HG02588 (cell line): Measurements from ENCODE around the gene UBAC2.
"Not testable (repeated sequence)": the region's sequence is repeated elsewhere in the genome, so short reads cannot be mapped to it uniquely, and the experiment has no call there.

Source experiments
- ATAC-seq: cut with Tn5 transposase; IDR thresholded peaks from one replicate; pipeline ENCODE4 v1.9.1; 2021; ENCODE audit warnings: mild to moderate bottlenecking, moderate library complexity; ENCODE audit not compliant: unreplicated experiment

UBAC2 gene

GRCh38 chr13:99405966-99406365, 205.3 kb downstream of the UBAC2 start:
- ATAC-seq: no peak

GRCh38 chr13:99406799-99407201, 206.1 kb downstream of the UBAC2 start:
- no peak for ATAC-seq

- no peak for ATAC-seq
These were observed 207.4 kb downstream of the UBAC2 start for GRCh38 chr13:99407906-99408702.

DNA sequence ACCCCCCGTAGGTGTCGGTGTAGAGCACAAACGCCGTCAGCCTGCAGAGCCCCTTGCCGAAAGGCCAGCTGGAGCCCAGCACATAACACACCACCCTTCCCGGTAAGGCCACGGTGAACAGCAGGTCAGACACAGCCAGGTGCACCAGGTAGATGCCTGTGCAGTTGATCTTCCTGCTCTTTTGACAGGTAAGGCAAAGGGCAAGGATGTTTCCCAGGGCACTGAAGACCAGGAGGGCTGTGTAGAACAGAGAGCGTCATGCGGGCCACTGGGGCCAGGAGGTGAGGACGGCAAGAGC, 208.0 kb downstream of the UBAC2 start:
- ATAC-seq: no peak

DNA sequence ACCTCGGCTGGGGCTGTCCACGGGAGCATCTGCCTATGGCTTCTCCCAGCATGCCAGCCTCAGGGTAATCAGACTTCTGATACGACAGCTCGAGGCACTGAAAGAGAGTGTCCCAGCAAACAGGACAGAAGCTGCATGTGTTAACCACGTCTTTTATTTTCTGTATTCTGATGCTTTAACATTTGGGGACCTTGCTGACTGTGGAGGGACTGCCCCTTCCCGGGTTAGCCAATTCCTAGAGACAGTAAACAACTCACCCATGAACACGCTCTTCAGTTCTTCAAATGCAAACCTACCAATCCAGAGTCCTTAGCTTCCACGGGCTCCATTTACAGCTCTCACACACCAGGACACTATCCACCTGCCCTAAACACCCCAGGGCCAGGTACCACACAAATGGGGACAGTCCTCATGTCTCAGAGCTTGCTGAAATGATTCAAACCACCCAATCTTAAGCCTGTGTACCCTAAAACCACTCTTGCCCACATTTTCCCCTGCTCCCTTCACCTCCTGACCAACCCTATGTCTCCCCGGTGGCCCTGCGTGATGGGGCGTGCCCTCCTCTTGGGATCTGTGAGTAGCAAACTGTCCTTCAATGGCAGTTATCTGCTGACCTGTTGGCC, 208.9 kb downstream of the UBAC2 start:
- not testable (repeated sequence) for ATAC-seq

DNA sequence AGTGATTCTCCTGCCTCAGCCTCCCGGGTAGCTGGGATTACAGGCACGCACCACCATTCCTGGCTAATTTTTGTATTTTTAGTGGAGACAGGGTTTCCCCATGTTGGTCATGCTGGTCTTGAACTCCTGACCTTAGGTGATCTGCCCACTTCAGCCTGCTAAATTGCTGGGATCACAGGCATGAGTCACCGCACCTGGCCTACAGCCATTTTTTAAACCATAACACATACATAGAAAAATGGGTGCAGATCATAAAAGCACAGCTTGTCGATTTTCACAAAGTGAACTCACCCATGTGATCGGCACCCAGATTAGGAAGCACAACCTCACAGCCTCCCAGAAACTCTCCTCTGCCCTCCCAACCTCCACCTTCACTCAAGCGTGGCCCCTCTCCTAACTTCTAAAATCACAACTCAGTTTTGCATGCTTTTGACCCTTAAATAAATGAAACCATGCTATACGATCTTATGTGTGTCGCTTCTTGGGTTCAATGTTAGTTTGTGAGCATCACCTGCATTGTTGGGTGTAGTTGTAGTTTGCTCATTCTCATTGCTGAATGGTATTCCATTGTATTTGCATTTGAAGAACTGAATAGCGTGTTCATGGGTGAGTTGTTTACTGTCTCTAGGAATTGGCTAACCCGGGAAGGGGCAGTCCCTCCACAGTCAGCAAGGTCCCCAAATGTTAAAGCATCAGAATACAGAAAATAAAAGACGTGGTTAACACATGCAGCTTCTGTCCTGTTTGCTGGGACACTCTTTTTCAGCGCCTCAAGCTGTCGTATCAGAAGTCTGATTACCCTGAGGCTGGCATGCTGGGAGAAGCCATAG, 210.2 kb downstream of the UBAC2 start:
- ATAC-seq: not testable (repeated sequence)

DNA sequence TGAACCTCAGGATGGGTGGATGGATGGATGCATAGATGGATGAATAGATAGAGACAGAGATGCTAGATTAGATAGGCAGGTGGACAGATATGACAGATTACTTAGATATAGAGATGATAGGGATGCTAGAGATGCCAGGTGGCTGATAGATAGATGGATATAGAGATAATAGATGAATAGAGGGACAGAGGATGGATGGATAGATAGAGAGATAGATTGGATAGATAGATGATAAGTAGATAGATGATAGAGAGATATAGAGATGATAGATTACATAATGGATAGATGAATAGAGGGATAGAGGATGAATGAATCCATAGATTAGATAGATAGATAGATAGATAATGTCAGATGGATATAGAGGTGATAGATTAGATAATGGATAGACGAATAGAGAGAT, 212.2 kb downstream of the UBAC2 start:
- ATAC-seq: no peak

- ATAC-seq: no peak
These were observed 213.7 kb downstream of the UBAC2 start for GRCh38 chr13:99414048-99414995.

DNA sequence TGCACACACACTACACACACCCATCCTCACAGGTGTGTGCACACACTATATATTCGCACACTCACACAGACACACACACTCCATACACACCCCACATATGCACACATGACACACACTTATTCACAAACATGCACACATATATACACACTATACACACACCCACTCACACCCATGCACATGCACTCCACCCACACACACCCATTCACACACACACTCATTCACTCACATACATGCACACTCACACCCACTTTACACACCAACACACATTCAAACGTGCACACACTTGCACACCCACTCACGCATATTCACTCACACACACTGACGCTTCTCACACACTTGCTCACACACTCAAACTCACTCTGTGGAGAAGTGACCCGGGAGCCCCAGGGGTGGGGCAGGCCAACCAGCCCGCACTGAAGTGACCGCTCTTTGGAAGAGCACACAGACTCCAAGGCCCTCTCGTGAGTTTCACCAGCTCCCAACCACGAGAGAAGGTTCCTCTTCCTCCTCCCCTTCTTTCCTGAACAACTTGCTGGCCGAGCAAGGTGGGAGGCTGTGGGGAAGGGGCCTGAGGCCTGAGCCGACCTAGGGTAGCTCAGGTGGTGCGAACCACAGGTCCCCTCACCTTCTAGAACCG, 214.5 kb downstream of the UBAC2 start:
- ATAC-seq: no peak

DNA sequence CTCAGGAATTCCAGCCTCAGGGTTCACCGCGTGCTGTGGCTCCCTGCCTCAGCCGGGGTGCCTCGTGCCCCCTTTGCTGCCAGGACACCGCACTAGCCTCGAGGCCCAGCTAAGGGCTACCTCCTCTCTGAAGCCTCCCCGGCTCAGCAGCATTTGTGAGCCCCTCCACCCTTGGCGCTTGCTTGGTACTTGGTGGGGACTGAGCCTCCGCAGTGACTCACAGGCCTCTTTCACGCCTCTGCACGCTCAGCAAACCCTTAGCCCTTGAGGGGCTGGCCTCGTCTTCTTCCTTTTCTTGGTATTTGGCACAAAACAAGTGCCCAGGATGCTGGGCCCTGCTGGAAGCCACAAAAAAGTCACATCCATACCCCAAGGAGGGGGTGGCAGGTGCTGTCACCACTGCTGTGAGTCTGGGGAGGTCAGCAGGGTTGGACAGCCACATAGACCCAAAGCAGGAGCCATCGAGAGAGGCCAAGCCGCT, 215.2 kb downstream of the UBAC2 start:
- ATAC-seq: no peak

- ATAC-seq: no peak
These were observed 215.9 kb downstream of the UBAC2 start for GRCh38 chr13:99416411-99417121.

GRCh38 chr13:99417201-99418102, 216.8 kb downstream of the UBAC2 start:
- ATAC-seq: no peak

GRCh38 chr13:99418103-99418842, 217.6 kb downstream of the UBAC2 start:
- no peak for ATAC-seq

DNA sequence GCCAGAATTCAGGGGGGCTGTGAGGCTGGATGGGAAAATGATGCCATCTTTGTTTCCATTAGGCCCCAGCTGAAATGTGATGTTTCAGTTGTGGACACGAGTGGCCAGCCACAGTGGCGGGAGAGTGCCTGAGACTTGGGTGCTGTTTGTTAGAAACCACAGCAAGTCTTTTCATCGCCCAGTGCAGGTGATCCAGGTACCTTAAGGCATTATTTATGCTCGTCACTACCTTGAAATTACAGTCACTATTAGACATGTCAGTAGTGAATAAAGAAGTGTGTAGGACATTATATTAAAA, 218.1 kb downstream of the UBAC2 start:
- no peak for ATAC-seq

DNA sequence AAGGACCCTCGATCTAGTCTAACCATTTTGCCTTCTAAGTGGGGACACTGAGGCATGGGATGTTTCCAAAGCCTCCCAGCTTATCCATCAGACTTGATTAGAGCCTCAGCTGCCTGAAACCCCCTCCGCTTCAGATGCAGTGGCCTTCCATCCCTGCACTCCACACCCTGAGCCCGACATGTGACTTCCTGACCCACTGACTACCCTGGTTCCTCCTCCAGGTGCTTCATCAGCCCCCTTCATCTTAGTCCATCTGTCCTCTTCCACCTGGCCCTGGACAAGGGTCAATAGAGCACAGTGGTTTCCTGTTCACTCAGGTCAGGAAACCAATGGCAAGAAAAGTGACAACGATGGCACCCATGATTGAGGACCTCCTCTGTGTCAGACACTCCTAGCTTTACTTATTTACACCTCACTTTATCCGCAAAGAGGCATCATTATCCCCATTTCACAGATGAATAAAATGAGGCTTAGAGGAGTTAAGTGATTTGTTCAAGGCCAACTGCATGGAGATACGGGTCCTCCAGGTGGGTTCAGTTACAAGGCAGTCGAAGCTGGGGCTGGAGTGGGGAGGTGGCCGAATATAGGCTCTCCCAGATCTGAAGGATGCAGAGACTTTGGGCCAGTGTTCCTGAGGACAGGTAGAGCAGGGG, 219.1 kb downstream of the UBAC2 start:
- ATAC-seq: no peak

DNA sequence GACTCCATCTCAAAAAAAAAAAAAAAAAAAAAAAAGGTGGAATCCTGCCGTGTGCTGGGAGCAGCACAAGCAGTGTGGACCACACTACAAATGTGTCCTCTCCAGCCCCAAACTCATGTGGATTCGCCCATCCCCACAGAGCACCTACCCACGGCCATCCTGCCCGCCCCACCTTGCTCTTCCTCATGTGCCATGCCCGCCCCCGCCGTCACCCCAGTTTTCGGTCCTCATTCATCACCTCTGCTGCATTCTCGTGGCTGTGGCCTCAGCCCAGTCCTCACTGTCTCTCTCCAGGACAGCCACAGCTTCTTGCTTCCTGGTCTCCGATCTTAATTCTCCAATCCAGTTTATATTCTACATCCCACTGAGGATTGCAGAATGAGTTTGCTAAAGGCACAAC, 220.6 kb downstream of the UBAC2 start:
- ATAC-seq: no peak

DNA sequence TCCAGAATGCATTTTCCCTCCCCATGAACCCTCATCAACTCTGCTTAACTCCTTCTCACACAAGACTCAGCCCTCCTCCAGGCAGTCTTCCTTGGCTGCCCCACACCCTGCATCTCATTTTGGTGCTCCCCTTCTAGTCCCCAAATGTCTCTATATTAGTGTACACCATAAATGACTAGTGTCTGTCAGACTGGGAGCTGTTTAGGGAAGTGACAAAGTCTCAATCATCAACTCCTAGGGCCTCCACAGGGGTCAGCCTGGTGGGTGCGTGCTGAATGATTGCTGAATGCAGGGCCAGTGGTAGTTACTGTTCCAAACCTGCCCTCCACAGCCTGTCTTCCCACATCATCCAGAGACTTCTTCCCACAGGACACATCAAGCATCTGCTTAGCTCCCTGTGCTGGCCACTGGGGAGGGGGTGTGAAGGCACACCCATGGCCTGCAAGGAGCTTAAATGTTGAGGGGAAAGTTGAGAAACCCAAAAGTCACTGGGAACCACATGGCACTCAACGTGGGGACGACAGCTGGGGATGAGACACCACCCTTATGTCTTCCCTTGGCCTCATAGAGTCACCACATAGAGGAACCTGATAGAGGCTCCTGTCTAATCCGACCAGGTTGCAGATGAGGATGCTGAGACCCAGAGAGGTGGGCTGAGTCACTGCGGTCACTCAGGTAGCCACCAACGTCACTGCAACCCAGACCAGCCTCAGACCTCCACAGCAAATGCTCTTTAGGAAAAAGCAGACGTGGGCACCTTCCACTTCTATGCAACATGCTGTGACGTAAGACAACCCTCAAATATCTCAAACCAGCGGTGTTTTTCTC, 221.3 kb downstream of the UBAC2 start:
- ATAC-seq: no peak
